ENCODE results near the gene PCGF3.
"Not testable (repeated sequence)": the region's sequence is repeated elsewhere in the genome, so short reads cannot be mapped to it uniquely, and the experiment has no call there.

Gene PCGF3

GRCh38 chr4:706083-706633 is 526 bp downstream of the PCGF3 start:
- not testable (repeated sequence) for DNase-seq

DNA sequence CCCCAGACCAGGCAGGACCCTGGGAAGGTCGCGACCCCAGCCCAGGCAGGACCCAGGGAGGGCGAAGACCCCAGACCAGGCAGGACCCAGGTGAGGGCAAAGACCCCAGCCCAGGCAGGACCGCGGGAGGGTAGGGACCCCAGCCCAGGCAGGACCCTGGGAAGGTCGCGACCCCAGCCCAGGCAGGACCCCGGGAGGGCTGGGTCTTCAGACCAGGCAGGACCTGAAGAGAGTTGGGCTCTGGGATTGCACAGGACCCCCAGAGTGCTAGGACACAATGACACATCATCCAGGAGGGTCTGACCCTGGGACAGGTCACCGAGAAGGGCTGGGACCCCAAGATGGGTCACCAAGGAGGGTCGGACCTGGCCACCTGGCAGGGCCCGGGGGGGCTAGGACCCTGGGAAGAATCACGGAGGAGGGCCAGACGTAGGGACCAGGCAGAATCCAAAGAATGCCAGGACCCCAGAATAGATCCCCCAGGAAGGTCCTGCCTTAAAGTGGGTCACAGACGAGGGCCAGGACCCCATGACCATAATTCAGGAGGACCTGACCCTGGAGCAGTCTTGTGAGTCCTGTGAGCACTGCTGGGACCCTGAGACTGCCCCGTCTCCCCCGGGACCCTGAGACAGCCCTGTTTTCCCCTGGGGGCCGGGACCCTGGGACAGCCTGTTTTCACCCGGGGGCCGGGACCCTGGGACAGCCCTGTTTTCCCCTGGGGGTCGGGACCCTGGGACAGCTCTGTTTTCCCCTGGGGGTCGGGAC is 1.4 kb downstream of the PCGF3 start:
- no peak for DNase-seq

- DNase-seq = no peak
Measured at GRCh38 chr4:707929-708630, 2.4 kb downstream of the PCGF3 start.

DNA sequence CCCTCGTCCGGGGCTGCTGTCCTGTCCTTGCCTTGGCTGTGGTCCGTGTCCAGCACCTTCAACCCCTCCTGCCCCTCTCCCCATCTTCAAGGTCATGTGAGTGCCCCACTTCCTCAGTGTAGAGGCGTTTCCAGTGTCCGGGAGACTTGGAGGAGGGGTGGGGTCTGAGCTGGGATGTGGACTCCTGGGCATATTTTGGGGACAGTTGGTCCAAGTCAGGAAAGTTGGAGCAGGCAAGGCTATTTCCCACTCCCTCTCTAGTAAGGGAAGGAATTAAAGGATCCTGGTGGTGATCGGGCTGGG is 3.0 kb downstream of the PCGF3 start:
- DNase-seq = no peak

DNA sequence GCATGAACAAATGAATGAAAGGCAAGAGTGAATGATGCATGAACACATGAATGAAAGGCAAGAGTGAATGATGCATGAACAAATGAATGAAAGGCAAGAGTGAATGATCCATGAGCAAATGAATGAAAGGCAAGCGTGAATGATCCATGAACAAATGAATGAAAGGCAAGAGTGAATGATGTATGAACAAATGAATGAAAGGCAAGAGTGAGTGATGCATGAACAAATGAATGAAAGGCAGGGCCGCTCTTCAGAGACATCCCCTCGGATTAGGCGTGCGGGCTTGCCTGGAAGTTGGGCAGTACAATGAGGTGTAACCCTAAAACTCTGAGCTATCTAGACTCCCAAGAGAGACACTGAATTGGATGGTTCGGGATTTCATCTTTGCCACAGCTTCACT is 3.7 kb downstream of the PCGF3 start:
- DNase-seq = no peak

DNA sequence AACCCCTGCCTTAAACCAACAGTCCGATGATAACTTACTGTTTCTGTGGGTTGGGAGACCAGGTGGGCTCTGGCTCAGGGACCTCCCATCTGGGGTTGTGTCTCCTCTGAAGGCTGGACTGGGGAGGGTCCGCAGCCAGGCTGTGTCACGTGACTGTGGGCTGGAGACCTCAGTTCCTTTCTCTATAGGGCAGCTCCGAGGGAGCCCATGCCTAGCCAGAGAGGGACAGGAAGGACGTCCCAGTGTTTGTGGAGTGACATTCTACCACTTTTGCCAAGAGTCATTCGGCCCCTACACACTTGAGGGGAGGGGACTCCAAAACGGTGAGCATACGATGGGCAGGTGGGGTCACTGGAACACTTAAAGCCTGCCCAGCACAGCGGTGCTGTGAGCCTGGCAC is 4.5 kb downstream of the PCGF3 start:
- DNase-seq = no peak

- DNase-seq = no peak
Measured at GRCh38 chr4:710916-711315, 5.3 kb downstream of the PCGF3 start.

DNA sequence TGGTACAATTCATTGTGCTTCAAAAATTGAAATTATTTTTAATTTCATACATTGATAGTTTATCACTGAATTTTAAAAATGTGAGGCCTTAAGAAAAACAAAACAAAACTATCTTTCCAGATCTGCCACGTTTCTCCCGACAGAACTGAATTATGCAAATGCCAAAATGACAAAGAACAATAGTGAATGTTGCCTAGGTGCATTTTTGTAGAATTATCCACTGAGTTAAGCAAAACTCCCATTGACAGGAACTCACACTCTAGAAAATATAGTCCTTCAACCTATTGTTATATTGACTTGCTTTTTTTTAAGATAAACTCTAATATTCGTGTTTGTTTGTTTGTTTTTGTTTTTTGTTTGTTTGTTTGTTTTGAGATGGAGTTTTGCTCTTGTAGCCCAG is 6.5 kb downstream of the PCGF3 start:
- DNase-seq = no peak

GRCh38 chr4:712916-713632 is 7.4 kb downstream of the PCGF3 start:
- no peak for DNase-seq

- no peak for DNase-seq
Measured at GRCh38 chr4:714087-714486, 8.5 kb downstream of the PCGF3 start.

GRCh38 chr4:717601-718320 is 12.1 kb downstream of the PCGF3 start:
- DNase-seq = no peak

DNA sequence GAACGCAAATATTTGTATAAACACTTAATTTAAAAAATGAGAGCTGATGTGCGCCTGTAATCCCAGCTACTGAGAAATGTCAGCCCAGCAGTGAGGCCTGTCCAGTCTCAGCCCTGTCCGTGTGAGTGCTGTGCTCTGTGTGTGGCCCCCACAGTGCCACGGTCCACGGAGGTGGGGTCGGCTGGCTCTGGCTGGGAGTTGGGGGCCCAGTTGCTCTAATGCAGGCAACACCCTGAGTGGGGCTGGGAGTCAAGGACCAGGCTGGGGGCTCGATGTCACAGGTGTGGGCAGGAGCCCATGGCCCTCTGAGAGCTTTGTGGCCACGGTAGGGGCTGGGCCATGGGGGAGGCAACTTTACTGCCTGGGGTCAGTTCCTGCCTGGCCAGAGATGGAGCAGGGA is 12.8 kb downstream of the PCGF3 start:
- no peak for DNase-seq

GRCh38 chr4:720111-720860 is 14.7 kb downstream of the PCGF3 start:
- no peak for DNase-seq

DNA sequence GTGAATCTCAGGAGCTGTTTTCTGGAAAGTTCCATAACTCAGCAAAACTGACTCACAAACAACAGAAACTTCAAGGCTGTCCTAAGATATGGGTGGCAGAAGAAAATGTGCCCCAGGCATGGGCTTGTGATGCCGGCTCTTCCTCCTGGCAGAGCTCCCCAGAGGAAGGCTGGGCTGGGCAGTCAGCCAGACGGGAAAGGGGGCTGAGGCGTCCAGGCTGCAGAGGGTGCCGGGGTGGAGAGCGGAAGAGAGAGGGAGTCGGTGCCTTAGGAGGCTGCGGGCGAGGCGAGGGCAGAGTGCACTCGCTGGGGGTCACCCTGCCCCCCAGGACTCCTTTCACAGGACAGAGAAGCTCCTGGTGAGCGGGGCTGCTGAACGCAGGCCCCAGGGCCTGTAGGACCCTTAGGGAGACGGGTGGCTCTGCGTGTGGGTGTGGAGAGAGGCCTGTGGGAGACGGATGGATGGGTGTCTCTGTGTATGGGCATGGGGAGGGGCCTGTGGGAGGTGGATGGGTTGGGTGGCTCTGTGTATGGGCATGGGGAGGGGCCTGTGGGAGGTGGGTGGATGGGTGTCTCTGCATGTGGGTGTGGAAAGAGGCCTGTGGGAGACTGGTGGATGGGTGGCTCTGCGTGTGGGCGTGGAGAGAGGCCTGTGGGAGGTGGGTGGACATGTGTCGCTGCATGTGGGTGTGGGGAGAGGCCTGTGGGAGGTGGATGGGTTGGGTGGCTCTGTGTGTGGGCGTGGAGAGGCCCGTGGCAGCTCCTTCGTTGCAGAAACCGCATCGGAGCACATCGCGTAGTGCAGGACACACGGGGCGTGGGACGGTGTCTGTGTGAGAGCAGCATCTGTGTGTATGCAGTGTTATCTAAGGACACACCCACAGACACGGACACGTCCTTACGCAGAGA is 15.9 kb downstream of the PCGF3 start:
- DNase-seq = no peak

- no peak for DNase-seq
Measured at GRCh38 chr4:722169-722725, 16.6 kb downstream of the PCGF3 start.

DNA sequence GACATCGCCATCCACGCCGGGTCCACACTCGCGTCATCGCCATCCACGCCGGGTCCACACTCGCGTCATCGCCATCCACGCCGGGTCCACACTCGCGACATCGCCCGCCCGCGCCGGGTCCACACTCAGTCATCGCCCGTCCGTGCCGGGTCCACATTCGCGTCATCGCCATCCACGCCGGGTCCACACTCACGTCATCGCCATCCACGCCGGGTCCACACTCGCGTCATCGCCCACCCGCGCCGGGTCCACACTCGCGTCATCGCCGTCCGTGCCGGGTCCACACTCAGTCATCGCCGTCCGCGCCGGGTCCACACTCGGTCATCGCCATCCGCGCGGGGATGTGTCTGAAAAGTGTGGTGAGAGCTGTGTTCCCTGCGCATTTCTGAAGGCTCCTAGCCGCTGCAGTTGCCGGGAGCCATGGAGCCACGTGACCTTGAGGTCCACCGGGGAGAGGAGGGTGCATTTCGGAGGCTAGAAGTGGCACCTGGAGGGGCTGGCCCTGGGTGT is 17.3 kb downstream of the PCGF3 start:
- no peak for DNase-seq

GRCh38 chr4:723751-724530 is 18.3 kb downstream of the PCGF3 start:
- no peak for DNase-seq

DNA sequence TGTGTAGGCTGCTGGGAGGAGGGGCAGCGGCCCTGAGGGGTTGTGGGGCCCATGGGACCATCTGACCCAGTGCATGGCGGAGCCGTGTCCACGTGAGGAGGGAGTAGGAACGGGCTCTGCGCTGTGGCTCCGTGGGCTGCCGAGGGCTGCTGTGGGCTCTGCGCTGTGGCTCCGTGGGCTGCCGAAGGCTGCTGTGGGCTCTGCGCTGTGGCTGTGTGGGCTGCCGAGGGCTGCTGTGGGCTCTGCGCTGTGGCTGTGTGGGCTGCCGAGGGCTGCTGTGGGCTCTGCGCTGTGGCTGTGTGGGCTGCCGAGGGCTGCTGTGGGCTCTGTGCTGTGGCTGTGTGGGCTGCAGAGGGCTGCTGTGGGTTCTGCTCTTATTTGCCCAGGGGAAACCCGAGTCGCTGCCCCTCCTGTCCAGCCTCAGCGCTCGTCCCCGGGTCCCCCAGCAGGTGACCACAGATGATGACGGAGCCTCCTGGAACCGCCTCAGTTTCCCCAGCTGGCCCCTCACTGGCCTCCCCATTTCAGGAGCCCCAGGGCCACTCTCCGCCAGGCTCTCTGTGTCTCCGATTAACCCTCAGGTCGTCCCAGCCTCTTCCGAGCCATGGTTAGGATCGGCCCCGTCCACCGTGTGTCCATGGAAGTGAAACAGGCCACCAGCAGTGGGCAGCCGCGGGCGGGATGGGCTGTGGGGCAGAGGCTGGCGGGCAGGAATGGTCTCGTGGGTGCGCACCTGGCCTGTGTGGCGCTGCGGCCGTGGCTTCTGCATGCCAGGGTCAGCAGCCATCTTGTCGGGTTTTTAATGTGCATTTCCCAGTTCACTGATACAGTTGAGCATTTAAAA is 20.0 kb downstream of the PCGF3 start:
- no peak for DNase-seq

- no peak for DNase-seq
Measured at GRCh38 chr4:726235-726787, 20.7 kb downstream of the PCGF3 start.
